Measurements from ENCODE around the gene SIL1.

Gene SIL1

DNA sequence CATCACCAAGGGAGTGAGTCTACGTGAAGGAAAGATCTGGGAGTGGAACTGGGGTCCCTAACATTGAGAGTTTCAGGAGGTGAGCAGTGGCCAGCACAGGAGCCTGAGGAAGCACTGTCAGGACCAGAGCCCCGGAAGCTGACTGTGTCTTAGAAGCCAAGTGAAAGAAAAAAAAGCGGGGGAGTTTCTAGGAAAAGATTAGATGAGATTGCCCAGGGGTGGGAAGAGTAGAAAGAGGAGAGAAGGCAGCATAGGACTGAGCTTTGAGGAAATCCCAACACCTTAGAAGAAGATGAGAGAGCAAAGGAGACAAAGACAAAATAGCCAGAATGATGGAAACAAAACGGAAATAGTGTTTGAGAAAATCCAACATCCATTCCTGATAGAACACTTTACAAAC is 286.1 kb downstream of the SIL1 start:
- H3K27ac ChIP-seq, result no peak overlapping the region
- H3K36me3 ChIP-seq, result peaks cover 71% of the 10 kb centered on the region
- no peaks in the 10 kb centered on the region for H3K27me3 ChIP-seq
- no peak overlapping the region for H3K4me3 ChIP-seq
- H3K9ac ChIP-seq, result no peak overlapping the region
- peaks cover 11% of the 10 kb centered on the region for H3K4me1 ChIP-seq
- TF ChIP-seq Cebpa-rat (IDR thresholded peaks at IDR 0.05), result no peak
- no peaks in the 10 kb centered on the region for H4K20me1 ChIP-seq
- H3K4me2 ChIP-seq, result no peak overlapping the region
- peaks cover 35% of the 10 kb centered on the region for H3K9me3 ChIP-seq

- no peaks in the 10 kb centered on the region for H3K27me3 ChIP-seq
- H4K20me1 ChIP-seq, result no peaks in the 10 kb centered on the region
- TF ChIP-seq Cebpa-rat (IDR thresholded peaks at IDR 0.05), result no peak
- no peak overlapping the region for H3K4me3 ChIP-seq
- H3K9ac ChIP-seq, result no peak overlapping the region
- H3K4me2 ChIP-seq, result no peak overlapping the region
- H3K27ac ChIP-seq, result no peak overlapping the region
- H3K4me1 ChIP-seq, result peaks cover 11% of the 10 kb centered on the region
- peaks cover 78% of the 10 kb centered on the region for H3K36me3 ChIP-seq
- H3K9me3 ChIP-seq, result peaks cover 41% of the 10 kb centered on the region
These were observed 286.7 kb downstream of the SIL1 start for GRCh38 chr5:138911441-138911840.

- H3K36me3 ChIP-seq, result peaks cover 84% of the 10 kb centered on the region
- H3K4me3 ChIP-seq, result no peak overlapping the region
- TF ChIP-seq Cebpa-rat (IDR thresholded peaks at IDR 0.05), result no peak
These were observed 287.5 kb downstream of the SIL1 start for GRCh38 chr5:138910546-138911185.

GRCh38 chr5:138909734-138910133 is 288.4 kb downstream of the SIL1 start:
- Histone ChIP-seq H3K36me3 (peaks cover 85% of the 10 kb centered on the region), H3K4me3 (peak overlapping the region; percentile 23; the same call in 1 of the 2 replicates), H3K4me2 (no peak overlapping the region), H3K27me3 (no peaks in the 10 kb centered on the region), H3K9ac (no peak overlapping the region), H3K4me1 (peaks cover 11% of the 10 kb centered on the region), H3K27ac (no peak overlapping the region), H4K20me1 (no peaks in the 10 kb centered on the region), H3K9me3 (peaks cover 46% of the 10 kb centered on the region)
- TF ChIP-seq Cebpa-rat (IDR thresholded peaks at IDR 0.05), result peak; percentile 21; the same call in 1 of the 2 replicates

More at GRCh38 chr5:138910546-138911185, 287.5 kb downstream of the SIL1 start:
- Histone ChIP-seq H3K4me2 (peak overlapping the region; percentile 40), H3K9me3 (peaks cover 46% of the 10 kb centered on the region), H3K4me1 (peaks cover 11% of the 10 kb centered on the region), H3K27me3 (no peaks in the 10 kb centered on the region), H3K27ac (peak overlapping the region; percentile 29; the same call in 1 of the 2 replicates), H3K9ac (0 out of 2 replicates have a peak overlapping the region, but pooled peaks have one; percentile 34), H4K20me1 (no peaks in the 10 kb centered on the region)

DNA sequence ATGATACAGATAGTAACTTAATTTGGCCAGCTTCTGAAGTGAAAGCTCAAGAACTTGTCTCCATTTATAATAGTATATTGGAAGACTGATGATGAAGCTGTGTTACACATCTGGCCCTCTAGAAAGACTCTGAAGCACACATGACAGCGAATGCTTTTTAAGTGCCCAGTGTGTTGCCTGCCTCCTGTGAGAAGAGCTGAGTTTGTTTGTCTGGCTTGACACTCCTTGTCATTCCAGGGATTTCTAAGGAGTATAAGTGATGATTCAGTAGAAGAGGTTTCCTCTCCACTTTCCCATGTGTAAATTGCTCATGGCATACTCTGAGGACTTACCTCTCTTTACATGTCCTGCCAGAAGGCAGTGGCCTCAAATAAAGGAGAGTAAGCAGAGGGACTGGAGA is 292.6 kb downstream of the SIL1 start:
- Histone ChIP-seq H3K27me3 (no peaks in the 10 kb centered on the region), H3K4me1 (peaks cover 28% of the 10 kb centered on the region), H3K36me3 (peaks cover 81% of the 10 kb centered on the region), H3K4me3 (no peak overlapping the region), H3K27ac (no peak overlapping the region), H3K4me2 (no peak overlapping the region), H3K9me3 (peaks cover 53% of the 10 kb centered on the region), H3K9ac (no peak overlapping the region), H4K20me1 (no peaks in the 10 kb centered on the region)
- TF ChIP-seq Cebpa-rat (IDR thresholded peaks at IDR 0.05), result no peak

GRCh38 chr5:138903130-138903775 is 294.9 kb downstream of the SIL1 start:
- Histone ChIP-seq H3K27ac (0 out of 2 replicates have a peak overlapping the region, but pooled peaks have one; percentile 71), H3K4me3 (no peak overlapping the region), H3K4me2 (no peak overlapping the region), H3K27me3 (no peaks in the 10 kb centered on the region), H3K9ac (no peak overlapping the region), H4K20me1 (no peaks in the 10 kb centered on the region), H3K9me3 (peaks cover 30% of the 10 kb centered on the region), H3K36me3 (peaks cover 62% of the 10 kb centered on the region), H3K4me1 (peaks cover 43% of the 10 kb centered on the region)
- TF ChIP-seq Cebpa-rat (IDR thresholded peaks at IDR 0.05), result no peak

GRCh38 chr5:138901716-138902115 is 296.5 kb downstream of the SIL1 start:
- TF ChIP-seq Cebpa-rat (IDR thresholded peaks at IDR 0.05), result no peak
- peaks cover 14% of the 10 kb centered on the region; the same call in 1 of the 2 replicates for H3K9me3 ChIP-seq

DNA sequence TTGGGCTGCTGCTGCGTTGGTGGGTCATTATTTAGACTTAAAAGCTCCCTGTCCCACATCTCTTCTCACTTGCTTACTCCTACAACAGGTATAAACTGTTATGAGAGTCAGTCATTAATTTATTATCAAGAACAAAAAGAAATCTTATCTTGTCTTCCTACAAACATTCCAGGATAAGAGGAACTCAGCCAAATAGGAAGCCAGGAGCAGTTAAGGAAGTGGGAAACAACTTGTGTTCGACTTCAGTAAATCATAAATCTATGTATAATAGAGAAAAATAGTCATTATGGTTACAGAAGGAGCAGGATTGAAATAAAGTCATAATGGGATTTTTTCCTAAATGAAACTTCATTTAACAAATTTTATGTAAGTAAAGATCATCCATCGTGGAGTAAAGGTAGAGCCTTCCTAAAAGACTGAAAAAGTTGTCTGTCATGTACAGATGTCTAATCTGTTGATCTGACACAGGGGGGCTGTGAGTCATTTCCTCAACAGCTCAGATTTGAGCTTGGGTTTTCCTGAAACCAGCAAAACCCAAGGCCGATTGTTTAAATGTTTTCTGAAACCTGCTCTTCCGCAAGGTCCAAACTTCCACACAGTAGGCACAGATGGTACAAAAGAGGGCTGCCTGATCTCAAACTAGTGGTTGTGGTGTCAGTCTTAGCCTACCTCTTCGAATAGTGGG is 297.7 kb downstream of the SIL1 start:
- TF ChIP-seq Cebpa-rat (IDR thresholded peaks at IDR 0.05), result no peak
- H3K36me3 ChIP-seq, result peaks cover 47% of the 10 kb centered on the region
- H3K4me1 ChIP-seq, result peaks cover 48% of the 10 kb centered on the region
- no peaks in the 10 kb centered on the region for H4K20me1 ChIP-seq
- H3K9me3 ChIP-seq, result peaks cover 7% of the 10 kb centered on the region; the same call in 1 of the 2 replicates
- H3K4me2 ChIP-seq, result peak overlapping the region; percentile 62
- peak overlapping the region; percentile 71 for H3K27ac ChIP-seq
- no peaks in the 10 kb centered on the region for H3K27me3 ChIP-seq
- 0 out of 2 replicates have a peak overlapping the region, but pooled peaks have one; percentile 45 for H3K9ac ChIP-seq
- no peak overlapping the region for H3K4me3 ChIP-seq

More at GRCh38 chr5:138901716-138902115, 296.5 kb downstream of the SIL1 start:
- peaks cover 53% of the 10 kb centered on the region for H3K36me3 ChIP-seq
- peaks cover 48% of the 10 kb centered on the region for H3K4me1 ChIP-seq
- H3K27ac ChIP-seq, result peak overlapping the region; percentile 71
- H3K9ac ChIP-seq, result 0 out of 2 replicates have a peak overlapping the region, but pooled peaks have one; percentile 13
- H3K4me2 ChIP-seq, result peak overlapping the region; percentile 62
- H4K20me1 ChIP-seq, result no peaks in the 10 kb centered on the region
- H3K27me3 ChIP-seq, result no peaks in the 10 kb centered on the region
- H3K4me3 ChIP-seq, result no peak overlapping the region

- no peaks in the 10 kb centered on the region; the same call in 1 of the 2 replicates for H3K9me3 ChIP-seq
- no peak overlapping the region for H3K4me2 ChIP-seq
- no peak overlapping the region for H3K4me3 ChIP-seq
- no peak overlapping the region for H3K9ac ChIP-seq
- H3K36me3 ChIP-seq, result peaks cover 37% of the 10 kb centered on the region
- H3K27me3 ChIP-seq, result no peaks in the 10 kb centered on the region
- no peak overlapping the region for H3K27ac ChIP-seq
- no peaks in the 10 kb centered on the region for H4K20me1 ChIP-seq
- no peak for TF ChIP-seq Cebpa-rat (IDR thresholded peaks at IDR 0.05)
- peaks cover 48% of the 10 kb centered on the region for H3K4me1 ChIP-seq
These were observed 299.4 kb downstream of the SIL1 start for GRCh38 chr5:138898742-138899141.
